ENCODE data around the gene ASTN2. TPM values are rescaled to one million over a fixed set of nuclear protein-coding genes. Genes with fewer than 3 reads are reported as not detected.

The ASTN2 gene
- total RNA-seq, 2 experiments from 2014 or later = 3.9 TPM

DNA sequence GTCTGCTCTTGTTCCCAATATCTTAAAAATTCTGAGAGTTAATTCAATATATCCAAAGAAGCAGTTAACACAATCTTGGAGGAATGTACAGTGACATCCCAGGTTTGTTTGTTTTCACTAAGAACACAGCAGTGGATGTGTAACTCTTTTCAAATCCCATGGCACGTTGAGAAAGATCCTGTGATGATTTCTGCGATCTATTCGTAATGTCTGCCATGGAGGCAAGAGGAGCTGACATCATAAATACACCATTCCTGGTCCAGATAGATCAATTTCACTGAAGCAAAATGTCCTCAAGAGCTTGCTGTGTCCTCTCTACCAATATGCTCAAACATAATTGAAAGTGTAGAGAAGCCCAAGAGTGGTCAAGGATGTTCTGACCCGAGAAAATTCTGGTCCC lies 980.5 kb downstream of the ASTN2 start:
- H3K4me1 Mint-ChIP-seq = no peaks in the 10 kb centered on the region

DNA sequence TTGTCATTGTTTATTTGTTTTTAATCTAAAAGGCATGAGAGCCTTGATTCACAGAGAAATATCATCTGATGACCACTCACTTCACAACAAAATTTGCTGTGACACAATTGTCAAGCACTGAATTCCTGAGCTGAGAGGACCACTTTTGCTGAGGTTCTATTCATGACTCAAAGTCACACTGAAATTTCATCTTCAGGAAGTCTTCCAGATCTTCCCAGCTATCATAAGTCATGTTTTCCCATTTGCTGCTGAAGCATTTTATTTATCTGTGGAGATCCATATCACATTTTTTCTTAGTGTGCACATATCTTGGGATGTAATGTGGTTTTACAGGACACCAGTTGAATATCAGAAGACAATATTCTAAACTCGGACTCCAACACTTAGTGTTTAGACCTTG lies 982.8 kb downstream of the ASTN2 start:
- no peaks in the 10 kb centered on the region for H3K4me1 Mint-ChIP-seq
- no peaks in the 10 kb centered on the region for H3K27me3 Mint-ChIP-seq
- DNase-seq = no peak
- peaks cover 12% of the 10 kb centered on the region for H3K36me3 Mint-ChIP-seq
- no peak overlapping the region for H3K27ac Mint-ChIP-seq
- no peak overlapping the region for H3K4me3 Mint-ChIP-seq
- H3K9me3 Mint-ChIP-seq = no peaks in the 10 kb centered on the region

More for the DNA sequence above, 980.5 kb downstream of the ASTN2 start:
- Mint-ChIP-seq H3K9me3 (peaks cover 2% of the 10 kb centered on the region), H3K4me3 (no peak overlapping the region), H3K36me3 (peaks cover 22% of the 10 kb centered on the region), H3K27me3 (no peaks in the 10 kb centered on the region), H3K27ac (no peak overlapping the region)
- no peak for DNase-seq

DNA sequence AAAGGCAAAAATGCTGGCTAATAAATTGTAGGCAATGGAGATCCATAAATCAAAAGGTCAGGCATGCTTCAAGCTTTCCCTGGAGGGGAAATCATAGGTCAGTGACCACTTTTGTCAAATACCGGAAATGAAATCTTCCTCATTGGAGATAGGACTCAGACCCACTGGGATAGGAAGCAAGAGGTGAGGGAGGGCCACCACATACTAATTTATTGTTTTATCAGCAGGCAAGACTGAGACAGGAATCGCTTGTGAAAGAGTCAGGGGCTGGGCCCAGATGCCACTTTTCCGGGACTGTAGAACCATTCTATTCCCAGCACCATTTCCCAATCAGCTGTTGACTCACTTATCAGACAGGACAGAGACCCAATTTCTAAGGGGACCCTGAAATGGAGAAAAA lies 984.0 kb downstream of the ASTN2 start:
- Mint-ChIP-seq H3K4me1 (no peaks in the 10 kb centered on the region), H3K4me3 (no peak overlapping the region), H3K27ac (no peak overlapping the region), H3K27me3 (no peaks in the 10 kb centered on the region), H3K9me3 (no peaks in the 10 kb centered on the region), H3K36me3 (peaks cover 6% of the 10 kb centered on the region)
- DNase-seq = no peak

DNA sequence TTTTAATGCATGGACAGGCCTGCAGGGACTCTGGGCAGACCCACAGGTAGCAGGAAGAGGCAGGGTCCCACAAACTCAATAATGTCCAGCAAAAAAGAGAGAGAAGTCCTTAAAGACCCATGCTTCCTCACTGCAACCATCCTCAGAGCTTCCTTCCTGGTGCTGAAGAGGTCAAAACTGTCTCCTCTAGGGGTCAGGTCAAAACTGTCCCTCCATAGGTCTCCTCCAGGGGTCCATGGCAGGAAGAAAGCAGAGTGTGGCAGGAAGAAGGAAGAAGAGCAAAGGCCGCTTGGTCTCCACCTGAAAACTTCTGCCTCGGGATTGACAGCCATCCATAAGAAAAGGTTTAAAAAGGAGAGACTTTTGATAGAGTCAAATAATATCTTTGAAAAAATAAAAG lies 989.6 kb downstream of the ASTN2 start:
- H3K27me3 Mint-ChIP-seq = no peaks in the 10 kb centered on the region
- H3K4me1 Mint-ChIP-seq = no peaks in the 10 kb centered on the region
- no peak overlapping the region for H3K27ac Mint-ChIP-seq
- no peak for DNase-seq
- no peaks in the 10 kb centered on the region for H3K9me3 Mint-ChIP-seq
- H3K36me3 Mint-ChIP-seq = peaks cover 11% of the 10 kb centered on the region
- no peak overlapping the region for H3K4me3 Mint-ChIP-seq

DNA sequence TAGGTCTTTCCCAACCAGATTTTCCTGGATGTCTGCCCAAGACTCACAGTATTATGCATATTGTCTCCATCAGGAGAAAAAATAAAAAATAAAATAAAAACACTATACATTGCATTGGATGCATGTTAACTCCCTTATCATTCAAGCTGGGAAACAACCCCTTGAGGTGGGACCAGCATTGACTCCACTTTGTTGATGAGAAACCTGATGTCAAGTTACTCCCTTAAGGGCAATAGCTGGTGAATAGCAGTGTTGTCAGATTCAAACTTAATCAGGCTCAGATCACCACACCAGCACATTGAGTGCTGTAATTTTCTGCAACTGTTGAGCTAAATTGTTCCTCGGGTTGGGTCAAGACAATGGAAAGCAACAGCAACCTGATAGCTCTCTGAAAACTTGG lies 991.7 kb downstream of the ASTN2 start:
- DNase-seq = no peak
- Mint-ChIP-seq H3K4me3 (no peak overlapping the region), H3K9me3 (no peaks in the 10 kb centered on the region), H3K4me1 (no peaks in the 10 kb centered on the region), H3K27me3 (no peaks in the 10 kb centered on the region), H3K36me3 (peaks cover 12% of the 10 kb centered on the region), H3K27ac (no peak overlapping the region)

DNA sequence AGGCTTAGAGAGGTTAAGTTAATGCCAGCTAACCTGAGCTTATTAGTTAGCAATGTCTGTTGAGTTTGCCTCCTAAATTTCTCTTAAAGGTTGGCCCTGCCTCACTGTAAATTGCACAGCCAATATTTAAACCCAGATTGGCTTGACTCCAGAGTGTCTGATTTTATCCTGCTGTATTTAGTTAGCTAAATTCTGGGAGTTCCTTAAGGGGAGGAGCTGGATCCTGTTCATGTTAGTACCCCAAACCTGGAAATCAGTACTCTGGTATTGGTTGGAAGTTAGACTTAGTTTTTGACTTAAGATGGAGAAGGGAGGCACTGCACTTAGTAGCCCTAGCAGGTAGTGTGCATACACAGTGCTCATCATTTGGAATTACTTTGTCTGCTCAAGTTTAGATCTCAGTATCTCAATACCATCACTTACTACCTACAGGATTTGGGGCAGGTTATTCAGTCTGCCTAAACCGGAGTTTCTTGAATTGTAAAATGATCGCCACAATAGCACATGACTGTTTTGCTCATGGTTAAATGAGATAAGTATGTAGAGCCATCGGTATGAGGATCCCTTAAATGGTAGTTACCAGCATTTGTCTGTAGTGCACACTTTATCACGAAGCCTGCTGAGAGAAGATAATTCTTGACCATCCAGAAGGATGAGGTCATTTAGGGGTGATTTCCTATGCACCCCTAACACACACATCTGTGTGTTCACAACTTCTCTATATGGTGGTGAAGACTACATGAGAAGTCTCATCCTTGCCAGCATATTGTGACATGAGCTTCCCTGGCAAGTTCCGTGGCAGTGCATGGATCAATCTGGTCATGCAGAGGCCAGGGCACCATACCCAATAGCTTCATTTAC lies 992.5 kb downstream of the ASTN2 start:
- Mint-ChIP-seq H3K36me3 (peaks cover 12% of the 10 kb centered on the region), H3K4me1 (no peaks in the 10 kb centered on the region), H3K27ac (no peak overlapping the region), H3K9me3 (no peaks in the 10 kb centered on the region), H3K27me3 (no peaks in the 10 kb centered on the region), H3K4me3 (no peak overlapping the region)
- DNase-seq = no peak

DNA sequence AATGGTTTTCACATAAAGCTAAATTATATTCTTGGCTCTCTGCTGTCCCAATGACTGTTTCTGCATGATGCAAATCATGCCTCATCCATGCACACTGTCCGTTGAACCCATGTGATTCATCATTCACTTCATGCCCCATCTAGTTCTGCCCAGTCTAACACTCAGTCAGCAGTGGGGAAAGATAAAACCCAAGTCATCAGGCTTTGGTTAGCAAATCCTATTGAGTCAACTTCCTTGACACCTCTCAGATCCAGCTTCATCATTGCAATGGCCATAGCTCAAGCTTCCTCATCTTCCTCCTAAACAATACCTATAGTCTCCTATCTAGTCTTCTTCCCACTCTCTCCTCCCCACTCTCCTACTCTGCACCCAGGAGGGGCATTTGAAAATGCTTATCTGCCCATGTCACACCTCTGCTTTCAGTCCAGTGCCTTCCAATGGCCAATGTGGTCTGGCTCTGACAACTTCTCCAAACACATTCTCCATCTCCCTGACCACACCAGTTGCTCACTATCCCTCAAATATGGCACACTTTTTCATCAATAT lies 993.8 kb downstream of the ASTN2 start:
- Mint-ChIP-seq H3K36me3 (peaks cover 14% of the 10 kb centered on the region), H3K27ac (no peak overlapping the region), H3K4me1 (no peaks in the 10 kb centered on the region), H3K4me3 (no peak overlapping the region), H3K9me3 (no peaks in the 10 kb centered on the region), H3K27me3 (no peaks in the 10 kb centered on the region)
- no peak for DNase-seq

DNA sequence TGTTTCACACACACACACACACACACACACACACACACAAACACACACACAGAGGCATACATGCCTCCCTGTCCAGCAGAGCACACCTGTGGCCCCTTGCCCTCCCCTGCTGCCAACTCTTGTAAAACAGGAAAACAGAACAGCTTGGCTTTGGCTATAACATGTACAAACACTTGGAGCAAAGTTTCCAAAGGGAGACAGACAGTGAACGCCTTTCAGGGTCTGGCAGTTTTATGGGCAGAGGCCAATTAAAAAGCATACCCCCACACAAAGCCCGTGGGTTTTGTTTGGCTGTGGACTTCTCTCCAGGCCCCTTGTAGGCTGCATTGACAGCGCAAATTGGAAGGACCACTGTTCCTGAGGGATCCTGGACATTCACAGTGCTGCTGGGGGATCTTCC lies 995.7 kb downstream of the ASTN2 start:
- H3K4me3 Mint-ChIP-seq = no peak overlapping the region
- H3K36me3 Mint-ChIP-seq = peaks cover 5% of the 10 kb centered on the region
- H3K4me1 Mint-ChIP-seq = no peaks in the 10 kb centered on the region
- H3K27me3 Mint-ChIP-seq = no peaks in the 10 kb centered on the region
- no peaks in the 10 kb centered on the region for H3K9me3 Mint-ChIP-seq
- no peak for DNase-seq
- no peak overlapping the region for H3K27ac Mint-ChIP-seq

DNA sequence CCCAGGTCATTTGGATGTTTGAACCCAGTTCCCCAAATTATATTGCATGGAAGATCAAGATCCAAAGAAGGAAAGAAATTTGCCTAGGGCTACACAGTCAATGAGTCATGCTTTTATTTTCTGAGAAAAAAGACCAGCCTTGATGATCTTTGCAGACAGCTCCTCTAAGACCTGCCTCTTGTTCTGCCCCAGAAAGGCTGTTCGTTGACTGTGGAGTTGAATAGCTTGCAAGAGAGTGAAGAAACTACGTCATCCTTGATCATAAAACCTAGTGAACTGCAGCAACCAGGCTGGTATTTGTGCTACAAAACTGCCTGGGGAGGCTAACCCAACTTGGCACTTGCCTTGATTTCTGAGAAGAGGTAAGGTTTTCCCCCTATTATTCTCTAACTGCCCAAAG lies 997.4 kb downstream of the ASTN2 start:
- H3K4me3 Mint-ChIP-seq = no peak overlapping the region
- H3K36me3 Mint-ChIP-seq = peaks cover 5% of the 10 kb centered on the region
- DNase-seq = no peak
- no peaks in the 10 kb centered on the region for H3K9me3 Mint-ChIP-seq
- H3K4me1 Mint-ChIP-seq = no peaks in the 10 kb centered on the region
- H3K27ac Mint-ChIP-seq = no peak overlapping the region
- no peaks in the 10 kb centered on the region for H3K27me3 Mint-ChIP-seq

DNA sequence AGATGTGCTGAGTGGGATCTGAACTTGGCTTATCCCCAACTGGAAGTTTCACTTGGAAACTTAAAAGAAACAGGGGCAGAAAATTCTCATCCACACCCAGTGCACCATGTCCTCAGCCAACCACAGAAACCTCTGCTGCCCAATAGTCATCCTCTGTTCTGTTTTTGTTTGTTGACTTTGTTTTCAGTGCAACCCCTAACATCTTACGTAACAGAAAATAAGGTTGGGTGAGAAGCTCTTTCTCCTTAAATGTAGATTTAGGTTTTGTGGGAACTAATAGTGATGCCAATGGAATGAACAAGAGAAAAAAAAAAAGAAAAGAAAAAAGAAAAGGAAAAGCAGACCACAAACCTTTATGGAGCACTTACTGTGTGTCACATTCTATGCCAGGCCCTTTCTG lies 998.4 kb downstream of the ASTN2 start:
- no peak for DNase-seq
- peaks cover 5% of the 10 kb centered on the region for H3K36me3 Mint-ChIP-seq
- H3K4me3 Mint-ChIP-seq = no peak overlapping the region
- H3K9me3 Mint-ChIP-seq = no peaks in the 10 kb centered on the region
- H3K4me1 Mint-ChIP-seq = no peaks in the 10 kb centered on the region
- no peak overlapping the region for H3K27ac Mint-ChIP-seq
- no peaks in the 10 kb centered on the region for H3K27me3 Mint-ChIP-seq

DNA sequence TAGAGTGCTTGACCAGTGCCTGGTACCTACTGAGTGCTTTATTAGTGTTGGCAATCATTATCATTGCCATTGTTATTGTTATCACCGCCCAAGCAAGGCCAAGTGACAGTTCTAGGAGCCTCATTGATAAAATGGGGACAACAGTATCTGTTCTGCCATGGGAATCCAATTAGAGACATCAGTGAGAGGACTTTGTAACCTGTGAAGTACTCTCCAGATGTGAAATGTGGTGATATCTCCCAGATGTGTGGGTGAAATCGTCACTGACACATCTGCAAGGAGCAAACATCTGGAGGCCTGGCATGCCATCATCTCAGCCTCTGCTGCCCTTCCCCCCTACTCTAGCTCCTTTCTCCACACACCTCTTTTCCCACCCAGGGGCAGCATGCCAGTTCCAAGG lies 1000.5 kb downstream of the ASTN2 start:
- H3K4me1 Mint-ChIP-seq = no peaks in the 10 kb centered on the region
- peaks cover 6% of the 10 kb centered on the region for H3K36me3 Mint-ChIP-seq
- H3K27ac Mint-ChIP-seq = no peak overlapping the region
- no peak overlapping the region for H3K4me3 Mint-ChIP-seq
- DNase-seq = no peak
- no peaks in the 10 kb centered on the region for H3K9me3 Mint-ChIP-seq
- H3K27me3 Mint-ChIP-seq = no peaks in the 10 kb centered on the region

DNA sequence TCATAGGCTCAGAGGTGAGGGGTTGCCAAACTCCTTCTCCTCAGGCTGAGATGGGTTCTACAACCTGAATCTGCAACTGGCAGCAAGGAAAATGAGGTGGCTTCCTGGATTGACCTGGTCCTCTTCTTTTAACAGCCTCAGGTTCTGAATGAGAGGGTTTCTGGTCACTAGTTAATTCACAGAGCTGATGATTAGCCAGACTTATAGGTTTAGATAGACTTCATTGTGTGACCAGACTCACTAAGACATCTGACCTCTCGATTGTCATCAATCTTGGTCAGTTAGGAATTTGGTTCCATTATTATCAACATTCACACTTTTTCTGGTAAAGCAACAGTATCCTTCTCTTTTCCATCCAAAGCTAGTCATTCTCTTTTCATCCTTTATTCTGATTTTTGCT lies 1003.4 kb downstream of the ASTN2 start:
- Mint-ChIP-seq H3K27ac (no peak overlapping the region), H3K9me3 (no peaks in the 10 kb centered on the region), H3K4me3 (no peak overlapping the region), H3K4me1 (no peaks in the 10 kb centered on the region), H3K36me3 (peaks cover 9% of the 10 kb centered on the region), H3K27me3 (no peaks in the 10 kb centered on the region)
- DNase-seq = no peak

DNA sequence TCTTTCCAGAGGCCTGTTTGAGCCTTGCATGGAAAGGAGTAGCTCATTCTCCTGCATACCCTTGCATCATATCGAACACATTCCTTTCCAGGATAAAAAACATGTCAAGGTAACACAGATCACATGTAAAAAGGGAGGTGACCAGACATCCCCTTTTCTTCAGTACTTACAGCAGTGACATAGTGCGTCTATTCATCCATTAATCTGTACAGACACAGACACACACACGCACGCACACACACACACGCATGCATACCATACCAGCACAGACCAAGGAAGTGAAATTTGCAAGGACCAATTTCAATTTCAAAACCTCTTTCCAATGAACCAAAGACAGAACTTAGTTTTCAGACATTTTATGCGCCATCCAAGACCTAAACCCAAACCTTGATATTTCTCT lies 1005.2 kb downstream of the ASTN2 start:
- DNase-seq = no peak
- Mint-ChIP-seq H3K36me3 (peaks cover 9% of the 10 kb centered on the region), H3K4me1 (no peaks in the 10 kb centered on the region), H3K9me3 (no peaks in the 10 kb centered on the region), H3K27me3 (no peaks in the 10 kb centered on the region), H3K27ac (no peak overlapping the region), H3K4me3 (no peak overlapping the region)

DNA sequence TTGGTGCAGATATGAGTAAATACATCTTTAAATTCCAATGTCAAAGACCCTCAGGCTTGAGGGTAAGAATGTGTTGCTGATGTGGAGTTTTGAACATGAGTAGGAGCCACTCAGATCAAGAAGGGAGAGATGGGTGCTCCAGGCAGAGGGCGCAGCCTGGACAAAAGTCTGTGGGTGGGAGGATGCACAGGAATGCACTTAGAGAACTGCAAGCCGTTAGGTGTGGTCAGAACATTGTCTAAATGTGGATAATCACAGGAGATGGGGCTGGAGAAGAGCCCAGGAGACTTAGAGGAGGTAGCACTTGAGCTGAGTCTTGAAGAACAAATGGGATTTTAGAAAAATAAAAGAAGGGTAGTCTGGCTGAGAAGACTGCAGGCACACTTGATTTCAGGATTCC lies 1005.7 kb downstream of the ASTN2 start:
- no peaks in the 10 kb centered on the region for H3K4me1 Mint-ChIP-seq
- H3K36me3 Mint-ChIP-seq = peaks cover 9% of the 10 kb centered on the region
- no peaks in the 10 kb centered on the region for H3K27me3 Mint-ChIP-seq
- DNase-seq = no peak
- no peak overlapping the region for H3K27ac Mint-ChIP-seq
- H3K4me3 Mint-ChIP-seq = no peak overlapping the region
- no peaks in the 10 kb centered on the region for H3K9me3 Mint-ChIP-seq

DNA sequence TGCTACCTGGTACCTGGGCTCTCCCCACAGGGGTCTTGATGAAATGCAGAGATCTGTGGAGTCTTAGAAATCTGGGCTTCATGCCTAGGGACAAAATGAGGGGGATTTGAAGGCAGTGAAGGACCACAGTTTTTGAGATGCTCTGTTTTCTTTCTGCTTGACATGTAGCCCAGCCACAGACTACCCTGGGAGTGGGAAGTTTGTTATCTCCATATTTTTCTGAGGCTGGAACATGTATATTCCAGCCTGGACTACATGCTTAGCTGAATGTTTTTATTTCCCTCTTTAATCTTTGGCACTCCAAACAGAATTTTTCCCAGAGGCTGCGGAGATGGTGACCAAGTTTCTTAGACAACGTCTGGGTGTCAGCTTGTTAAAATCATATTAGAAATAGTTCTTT lies 1008.4 kb downstream of the ASTN2 start:
- no peak overlapping the region for H3K27ac Mint-ChIP-seq
- no peaks in the 10 kb centered on the region for H3K9me3 Mint-ChIP-seq
- peaks cover 10% of the 10 kb centered on the region for H3K36me3 Mint-ChIP-seq
- H3K4me1 Mint-ChIP-seq = no peaks in the 10 kb centered on the region
- H3K4me3 Mint-ChIP-seq = no peak overlapping the region
- no peaks in the 10 kb centered on the region for H3K27me3 Mint-ChIP-seq
- no peak for DNase-seq

DNA sequence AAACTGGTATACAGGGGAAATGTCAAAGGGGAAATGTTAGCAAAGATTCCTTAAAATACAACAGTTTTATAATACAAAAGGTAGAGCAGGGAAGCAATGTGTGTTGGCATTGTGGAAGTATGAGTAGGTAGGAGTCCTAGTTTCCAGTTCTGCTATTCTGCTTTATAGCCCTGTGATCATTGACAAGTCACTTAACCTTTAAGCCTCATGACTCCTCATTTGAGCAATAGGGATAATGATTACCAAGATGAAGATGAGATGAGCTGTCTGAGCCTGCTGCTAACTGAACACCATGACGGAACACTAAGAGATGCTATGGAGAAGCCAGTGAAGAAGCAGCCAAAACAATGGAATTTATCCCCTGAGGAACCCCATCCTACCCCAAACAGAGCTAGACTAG lies 1009.5 kb downstream of the ASTN2 start:
- no peak overlapping the region for H3K27ac Mint-ChIP-seq

More for the DNA sequence above, 1009.5 kb downstream of the ASTN2 start:
- peaks cover 10% of the 10 kb centered on the region for H3K36me3 Mint-ChIP-seq
- H3K4me3 Mint-ChIP-seq = no peak overlapping the region
- no peaks in the 10 kb centered on the region for H3K27me3 Mint-ChIP-seq
- no peak for DNase-seq
- H3K4me1 Mint-ChIP-seq = no peaks in the 10 kb centered on the region
- no peaks in the 10 kb centered on the region for H3K9me3 Mint-ChIP-seq
